ENCODE data around the gene NDUFA12. TPM values are rescaled to one million over a fixed set of nuclear protein-coding genes. Genes with fewer than 3 reads are reported as not detected.

Gene NDUFA12
- total RNA-seq, 2 experiments from 2014 or later: 147 to 160 TPM

DNA sequence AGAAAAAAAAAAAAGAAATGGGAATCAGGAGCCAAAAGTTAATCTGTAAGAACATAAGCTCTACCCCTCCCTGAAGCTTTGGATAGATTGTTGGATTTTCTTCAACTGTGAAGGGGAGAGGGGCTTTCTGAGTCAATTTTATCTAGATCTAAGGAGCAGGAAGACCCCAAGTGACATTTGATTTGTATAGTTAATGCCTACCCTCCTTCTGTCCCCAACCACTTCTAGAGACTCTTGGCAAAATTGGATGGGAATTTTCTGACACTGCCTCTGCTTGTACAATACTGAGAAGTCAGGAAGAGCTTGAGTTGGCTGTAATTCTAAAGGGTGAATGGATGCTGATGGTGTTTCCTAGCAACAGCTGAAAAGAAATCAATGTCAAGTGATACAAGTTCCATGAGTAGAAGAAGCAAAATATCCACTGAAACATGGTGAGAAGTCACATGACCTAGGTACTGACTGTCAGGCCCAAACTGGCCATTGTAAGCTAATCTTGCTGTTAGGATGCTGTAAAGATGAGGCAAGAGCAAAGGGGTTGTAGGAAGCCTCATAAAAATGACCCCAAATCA, 42.2 kb downstream of the NDUFA12 start:
- DNase-seq: no peak
- no peaks in the 10 kb centered on the region for H3K36me3 Mint-ChIP-seq (ENCODE audit: low read depth)
- H3K4me3 Mint-ChIP-seq: no peak overlapping the region
- H3K4me1 Mint-ChIP-seq (ENCODE audit: low read depth): no peaks in the 10 kb centered on the region
- intact Hi-C loops (cut with micrococcal nuclease): no loop called here
- CTCF ChIA-PET: no interaction called here
- no peaks in the 10 kb centered on the region for H3K9me3 Mint-ChIP-seq
- no peaks in the 10 kb centered on the region for H3K27me3 Mint-ChIP-seq (ENCODE audit: low read depth)
- H3K27ac Mint-ChIP-seq: no peak overlapping the region

GRCh38 chr12:94957006-94957405, 46.5 kb downstream of the NDUFA12 start:
- no peaks in the 10 kb centered on the region for H3K4me1 Mint-ChIP-seq (ENCODE audit: low read depth)
- H3K27me3 Mint-ChIP-seq (ENCODE audit: low read depth): peaks cover 13% of the 10 kb centered on the region
- no peak overlapping the region for H3K4me3 Mint-ChIP-seq
- intact Hi-C loops (cut with micrococcal nuclease): no loop called here
- no peaks in the 10 kb centered on the region for H3K9me3 Mint-ChIP-seq
- DNase-seq: no peak
- H3K27ac Mint-ChIP-seq: no peak overlapping the region
- no peaks in the 10 kb centered on the region for H3K36me3 Mint-ChIP-seq (ENCODE audit: low read depth)
- CTCF ChIA-PET: interaction anchor here (0.7 kb wide), 3 partner anchors 33 to 627 kb away, joined by 3 to 5 read pairs (median 3); no protein-coding TSS in a partner anchor

DNA sequence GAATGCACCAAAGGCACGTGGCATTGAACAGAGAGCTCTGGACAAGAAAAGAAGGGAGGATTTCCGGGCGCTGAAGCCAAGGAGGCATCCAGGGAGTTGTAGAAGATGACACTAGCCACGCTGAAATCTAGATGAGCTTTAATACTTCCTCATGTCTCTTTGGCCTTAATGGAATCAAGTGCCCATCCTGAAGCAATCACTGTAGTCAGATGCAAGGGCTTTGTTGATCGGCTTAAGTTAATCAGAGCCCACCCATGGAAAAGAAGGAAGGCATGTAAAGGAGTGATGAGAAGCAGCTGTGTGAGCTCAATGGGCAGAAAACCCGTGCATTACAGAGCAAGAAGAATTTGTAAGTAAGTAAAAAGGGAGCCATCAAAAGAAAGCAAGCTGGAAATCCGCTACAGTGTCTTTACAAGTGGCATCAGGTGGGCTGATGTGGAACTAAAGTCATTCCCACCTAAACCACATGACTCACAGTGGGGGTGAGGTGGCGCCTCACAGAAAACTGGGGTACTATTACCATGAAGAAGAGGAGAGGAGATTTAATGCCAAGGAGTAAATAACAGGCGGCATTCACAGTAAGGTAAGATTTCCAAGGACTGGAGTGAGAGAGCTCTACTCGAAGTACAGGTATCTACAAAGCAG, 48.4 kb downstream of the NDUFA12 start:
- Mint-ChIP-seq H3K4me3 (no peak overlapping the region), H3K27ac (no peak overlapping the region), H3K36me3 (ENCODE audit: low read depth) (no peaks in the 10 kb centered on the region), H3K4me1 (ENCODE audit: low read depth) (no peaks in the 10 kb centered on the region), H3K27me3 (ENCODE audit: low read depth) (peaks cover 16% of the 10 kb centered on the region), H3K9me3 (no peaks in the 10 kb centered on the region)
- CTCF ChIA-PET: no interaction called here
- DNase-seq: no peak
- intact Hi-C loops (cut with micrococcal nuclease): no loop called here

- intact Hi-C loops (cut with micrococcal nuclease): no loop called here
- H3K9me3 Mint-ChIP-seq: no peaks in the 10 kb centered on the region
- CTCF ChIA-PET: no interaction called here
- H3K36me3 Mint-ChIP-seq (ENCODE audit: low read depth): no peaks in the 10 kb centered on the region
- H3K4me3 Mint-ChIP-seq: no peak overlapping the region
- DNase-seq: no peak
- H3K4me1 Mint-ChIP-seq (ENCODE audit: low read depth): no peaks in the 10 kb centered on the region
- H3K27me3 Mint-ChIP-seq (ENCODE audit: low read depth): peaks cover 18% of the 10 kb centered on the region
- H3K27ac Mint-ChIP-seq: no peak overlapping the region
Measured at GRCh38 chr12:94954029-94954685, 49.3 kb downstream of the NDUFA12 start.

GRCh38 chr12:94952325-94952724, 51.2 kb downstream of the NDUFA12 start:
- Mint-ChIP-seq H3K4me3 (no peak overlapping the region), H3K36me3 (ENCODE audit: low read depth) (no peaks in the 10 kb centered on the region), H3K9me3 (no peaks in the 10 kb centered on the region), H3K27ac (no peak overlapping the region), H3K4me1 (ENCODE audit: low read depth) (no peaks in the 10 kb centered on the region), H3K27me3 (ENCODE audit: low read depth) (peaks cover 21% of the 10 kb centered on the region)
- intact Hi-C loops (cut with micrococcal nuclease): no loop called here
- CTCF ChIA-PET: interaction anchor here (0.6 kb wide), 1 partner anchor 1526 kb away, joined by 3 read pairs; no protein-coding TSS in a partner anchor
- no peak for DNase-seq

DNA sequence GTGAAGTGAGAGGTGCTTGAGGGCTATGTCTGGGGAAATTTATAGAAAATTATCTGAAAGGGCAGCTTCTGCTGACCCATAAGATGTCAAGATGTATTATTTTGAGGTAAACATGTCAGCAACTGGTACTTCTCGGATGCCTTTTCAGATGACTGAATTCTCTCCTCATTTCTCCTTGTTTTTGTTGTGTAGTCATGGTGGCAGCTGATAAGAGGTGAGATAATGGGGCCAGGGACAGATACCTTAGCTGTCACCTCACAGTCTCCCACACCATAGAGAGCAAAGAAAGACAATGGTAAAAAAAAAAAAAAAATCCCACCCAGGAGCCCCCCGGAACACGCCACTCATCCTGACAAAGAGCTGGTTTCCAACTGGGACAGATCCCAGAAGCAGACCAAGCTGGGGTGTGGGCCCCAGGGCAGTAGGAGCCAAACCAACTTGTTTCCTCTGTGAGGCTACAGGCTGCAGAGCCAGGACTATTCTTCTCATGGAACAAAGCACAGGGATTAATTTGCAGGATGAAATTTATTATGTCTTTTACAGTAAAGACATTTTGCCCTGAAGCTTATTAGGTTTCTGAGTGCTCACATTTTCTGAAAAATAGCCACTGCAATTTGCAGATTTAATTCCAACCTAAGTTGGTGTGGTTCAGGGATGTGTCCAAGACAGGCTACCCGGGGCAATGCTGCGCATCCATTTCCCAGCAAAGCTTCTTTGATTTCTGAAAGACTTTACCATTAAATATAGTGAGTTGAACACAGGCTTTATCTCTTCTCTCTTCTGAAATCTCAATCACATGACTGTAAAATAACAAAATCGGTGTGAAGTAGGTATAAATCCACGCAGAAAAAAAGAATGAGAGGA, 52.2 kb downstream of the NDUFA12 start:
- Mint-ChIP-seq H3K27ac (no peak overlapping the region), H3K9me3 (no peaks in the 10 kb centered on the region), H3K4me3 (no peak overlapping the region), H3K36me3 (ENCODE audit: low read depth) (no peaks in the 10 kb centered on the region), H3K4me1 (ENCODE audit: low read depth) (no peaks in the 10 kb centered on the region), H3K27me3 (ENCODE audit: low read depth) (peaks cover 24% of the 10 kb centered on the region)
- DNase-seq: no peak
- intact Hi-C loops (cut with micrococcal nuclease): no loop called here
- CTCF ChIA-PET: interaction anchor here (0.5 to 1.5 kb wide), 2 partner anchors 11 to 30 kb away, joined by 3 read pairs; no protein-coding TSS in a partner anchor

GRCh38 chr12:94948232-94948810, 55.2 kb downstream of the NDUFA12 start:
- H3K27ac Mint-ChIP-seq: no peak overlapping the region
- H3K9me3 Mint-ChIP-seq: peaks cover 2% of the 10 kb centered on the region
- H3K27me3 Mint-ChIP-seq (ENCODE audit: low read depth): peaks cover 15% of the 10 kb centered on the region
- intact Hi-C loops (cut with micrococcal nuclease): no loop called here
- DNase-seq: no peak
- H3K36me3 Mint-ChIP-seq (ENCODE audit: low read depth): peaks cover 3% of the 10 kb centered on the region
- peaks cover 16% of the 10 kb centered on the region for H3K4me1 Mint-ChIP-seq (ENCODE audit: low read depth)
- no peak overlapping the region for H3K4me3 Mint-ChIP-seq
- CTCF ChIA-PET: interaction anchor here (1.0 kb wide), 1 partner anchor 25 kb away, joined by 3 read pairs; no protein-coding TSS in a partner anchor

DNA sequence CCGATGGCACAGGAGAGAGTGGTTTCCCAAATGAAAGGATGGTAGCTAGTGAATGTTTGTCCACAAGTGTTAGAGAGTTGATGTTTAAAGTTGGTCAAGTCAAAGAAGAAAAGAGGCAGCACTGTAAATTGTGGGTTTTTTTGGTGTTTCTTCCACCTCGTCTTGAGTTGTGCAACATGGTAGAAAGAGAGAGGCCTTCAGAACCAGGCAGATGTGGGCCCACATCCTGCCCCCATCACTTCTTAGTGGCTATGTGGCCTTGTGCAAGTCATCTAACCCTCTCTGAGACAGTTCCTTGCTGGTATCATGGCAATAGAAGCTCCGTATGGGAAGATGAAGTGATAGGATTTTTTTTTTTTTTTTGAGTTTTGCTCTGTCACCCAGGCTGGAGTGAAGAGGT, 60.8 kb downstream of the NDUFA12 start:
- CTCF ChIA-PET: no interaction called here
- H3K4me1 Mint-ChIP-seq (ENCODE audit: low read depth): peaks cover 36% of the 10 kb centered on the region
- DNase-seq: peak; percentile 9
- H3K27ac Mint-ChIP-seq: no peak overlapping the region
- H3K27me3 Mint-ChIP-seq (ENCODE audit: low read depth): peaks cover 3% of the 10 kb centered on the region
- intact Hi-C loops (cut with micrococcal nuclease): loop anchor here (5.0 kb wide), 1 partner anchor 45 kb away; no protein-coding TSS in a partner anchor
- no peak overlapping the region for H3K4me3 Mint-ChIP-seq
- H3K36me3 Mint-ChIP-seq (ENCODE audit: low read depth): peaks cover 3% of the 10 kb centered on the region
- H3K9me3 Mint-ChIP-seq: peaks cover 2% of the 10 kb centered on the region

GRCh38 chr12:94941440-94941862, 62.0 kb downstream of the NDUFA12 start:
- CTCF ChIA-PET: interaction anchor here (1.2 kb wide), 1 partner anchor 154 kb away, joined by 3 read pairs; no protein-coding TSS in a partner anchor
- peak; percentile 73 for DNase-seq
- intact Hi-C loops (cut with micrococcal nuclease): loop anchor here (5.0 kb wide), 1 partner anchor 46 kb away; no protein-coding TSS in a partner anchor
- Mint-ChIP-seq H3K9me3 (peaks cover 2% of the 10 kb centered on the region), H3K27me3 (ENCODE audit: low read depth) (no peaks in the 10 kb centered on the region), H3K4me3 (no peak overlapping the region), H3K4me1 (ENCODE audit: low read depth) (peaks cover 36% of the 10 kb centered on the region), H3K36me3 (ENCODE audit: low read depth) (peaks cover 3% of the 10 kb centered on the region), H3K27ac (peak overlapping the region; percentile 52)

DNA sequence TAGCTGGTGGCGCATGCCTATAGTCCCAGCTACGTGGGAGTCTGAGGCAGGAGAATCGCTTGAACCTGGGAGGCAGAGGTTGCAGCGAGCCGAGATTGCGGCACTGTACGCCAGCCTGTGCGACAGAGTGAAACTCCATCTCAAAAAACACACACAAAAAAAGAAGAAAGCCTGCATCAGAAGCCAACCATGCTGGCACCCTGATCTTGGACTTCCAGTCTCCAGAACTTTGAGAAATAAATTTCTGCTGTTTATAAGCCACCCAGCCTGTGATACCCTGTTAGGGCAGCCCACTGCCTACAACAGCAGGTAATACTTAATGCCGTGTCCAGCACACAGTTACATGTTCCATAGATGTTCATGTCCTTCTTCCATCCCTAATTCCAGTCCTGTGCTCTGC, 62.7 kb downstream of the NDUFA12 start:
- intact Hi-C loops (cut with micrococcal nuclease): loop anchor here (5.0 kb wide), 1 partner anchor 47 kb away; no protein-coding TSS in a partner anchor
- peaks cover 2% of the 10 kb centered on the region for H3K9me3 Mint-ChIP-seq
- H3K36me3 Mint-ChIP-seq (ENCODE audit: low read depth): peaks cover 3% of the 10 kb centered on the region
- no peak overlapping the region for H3K4me3 Mint-ChIP-seq
- CTCF ChIA-PET: interaction anchor here (1.2 to 1.4 kb wide), 2 partner anchors 11 to 153 kb away, joined by 3 read pairs; no protein-coding TSS in a partner anchor
- H3K27me3 Mint-ChIP-seq (ENCODE audit: low read depth): no peaks in the 10 kb centered on the region
- H3K4me1 Mint-ChIP-seq (ENCODE audit: low read depth): peaks cover 33% of the 10 kb centered on the region
- DNase-seq: no peak
- H3K27ac Mint-ChIP-seq: no peak overlapping the region

GRCh38 chr12:94938583-94938982, 64.9 kb downstream of the NDUFA12 start:
- no peak for DNase-seq
- no peaks in the 10 kb centered on the region for H3K27me3 Mint-ChIP-seq (ENCODE audit: low read depth)

More at GRCh38 chr12:94938583-94938982, 64.9 kb downstream of the NDUFA12 start:
- peaks cover 22% of the 10 kb centered on the region for H3K4me1 Mint-ChIP-seq (ENCODE audit: low read depth)
- intact Hi-C loops (cut with micrococcal nuclease): no loop called here
- H3K4me3 Mint-ChIP-seq: no peak overlapping the region
- CTCF ChIA-PET: interaction anchor here (0.9 kb wide), 1 partner anchor 32 kb away, joined by 3 read pairs; no protein-coding TSS in a partner anchor
- no peaks in the 10 kb centered on the region for H3K36me3 Mint-ChIP-seq (ENCODE audit: low read depth)
- H3K9me3 Mint-ChIP-seq: no peaks in the 10 kb centered on the region
- no peak overlapping the region for H3K27ac Mint-ChIP-seq
